ENCODE results near the gene HOXA7. TPM values are rescaled to one million over a fixed set of nuclear protein-coding genes. Genes with fewer than 3 reads are reported as not detected.

HOXA7 gene
- polyA plus RNA-seq, 5 donors, result 4.3 to 5.4 (median 4.8) TPM

DNA sequence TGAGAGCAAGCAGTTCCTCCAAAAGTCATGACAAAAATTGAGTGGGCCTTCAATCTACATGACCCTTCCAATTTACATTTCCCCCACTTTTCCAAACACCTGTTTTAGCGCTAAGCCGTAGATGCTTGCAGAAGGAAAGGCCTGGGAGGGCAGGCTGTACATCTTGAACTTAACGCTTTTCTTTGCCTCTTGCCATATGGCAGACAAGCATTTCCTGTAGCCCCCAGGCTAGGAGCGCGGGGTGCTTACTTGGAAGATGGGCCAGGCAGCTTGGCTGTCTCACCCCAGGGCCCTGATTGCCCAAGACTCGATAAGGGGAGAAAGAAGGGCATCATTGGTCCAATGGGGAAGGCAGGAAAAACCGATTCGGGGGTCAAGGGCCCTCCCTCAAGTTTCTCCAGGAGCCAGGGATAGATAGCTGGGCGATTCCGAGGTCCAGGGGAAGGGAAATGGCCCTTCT is 15.9 kb upstream of the HOXA7 start:
- no peak for DNase-seq

DNA sequence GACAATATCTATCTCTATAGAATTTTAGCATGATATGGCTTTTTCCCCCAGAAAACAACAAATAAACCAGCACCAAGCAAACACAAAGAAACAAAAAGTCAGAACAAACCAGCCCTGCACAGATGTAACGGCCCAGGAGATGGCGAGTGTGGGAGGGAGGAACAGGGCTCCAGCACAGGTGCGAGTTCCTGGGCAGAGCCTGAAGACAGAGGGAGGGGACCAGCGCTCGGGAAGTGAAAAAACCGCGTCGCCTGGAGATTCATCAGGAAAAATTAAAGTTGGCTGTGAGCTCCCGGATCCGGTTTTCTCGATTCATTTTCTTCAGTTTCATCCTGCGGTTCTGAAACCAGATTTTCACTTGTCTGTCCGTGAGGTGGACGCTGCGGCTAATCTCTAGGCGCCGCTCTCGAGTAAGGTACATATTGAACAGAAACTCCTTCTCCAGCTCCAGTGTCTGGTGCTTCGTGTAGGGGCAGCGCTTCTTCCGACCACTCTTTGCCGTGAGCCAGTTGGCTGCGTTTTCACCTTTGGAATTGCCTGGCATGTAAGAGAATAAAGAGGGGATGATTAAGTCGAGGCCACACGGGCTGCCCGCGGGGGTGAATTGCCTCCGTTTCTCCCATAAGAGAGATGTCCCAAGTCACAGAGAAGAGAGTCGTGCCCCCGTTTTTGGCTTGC is 15.3 kb upstream of the HOXA7 start:
- no peak for DNase-seq

DNA sequence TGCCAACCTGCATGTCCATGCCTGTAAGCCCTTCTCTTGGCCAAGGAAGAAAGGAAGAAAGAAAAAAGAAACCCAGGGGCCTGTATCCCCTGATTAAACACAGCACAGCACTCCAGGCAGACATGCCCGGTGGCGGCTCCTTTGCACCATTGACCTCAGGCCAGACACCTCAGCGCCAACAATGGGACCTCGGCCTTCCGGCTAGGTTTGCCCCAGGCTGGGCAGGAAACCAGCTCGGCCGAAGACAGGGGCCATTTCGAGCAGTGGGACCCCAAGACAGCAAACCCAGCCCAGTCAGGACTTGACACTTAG is 14.8 kb upstream of the HOXA7 start:
- DNase-seq, result no peak

DNA sequence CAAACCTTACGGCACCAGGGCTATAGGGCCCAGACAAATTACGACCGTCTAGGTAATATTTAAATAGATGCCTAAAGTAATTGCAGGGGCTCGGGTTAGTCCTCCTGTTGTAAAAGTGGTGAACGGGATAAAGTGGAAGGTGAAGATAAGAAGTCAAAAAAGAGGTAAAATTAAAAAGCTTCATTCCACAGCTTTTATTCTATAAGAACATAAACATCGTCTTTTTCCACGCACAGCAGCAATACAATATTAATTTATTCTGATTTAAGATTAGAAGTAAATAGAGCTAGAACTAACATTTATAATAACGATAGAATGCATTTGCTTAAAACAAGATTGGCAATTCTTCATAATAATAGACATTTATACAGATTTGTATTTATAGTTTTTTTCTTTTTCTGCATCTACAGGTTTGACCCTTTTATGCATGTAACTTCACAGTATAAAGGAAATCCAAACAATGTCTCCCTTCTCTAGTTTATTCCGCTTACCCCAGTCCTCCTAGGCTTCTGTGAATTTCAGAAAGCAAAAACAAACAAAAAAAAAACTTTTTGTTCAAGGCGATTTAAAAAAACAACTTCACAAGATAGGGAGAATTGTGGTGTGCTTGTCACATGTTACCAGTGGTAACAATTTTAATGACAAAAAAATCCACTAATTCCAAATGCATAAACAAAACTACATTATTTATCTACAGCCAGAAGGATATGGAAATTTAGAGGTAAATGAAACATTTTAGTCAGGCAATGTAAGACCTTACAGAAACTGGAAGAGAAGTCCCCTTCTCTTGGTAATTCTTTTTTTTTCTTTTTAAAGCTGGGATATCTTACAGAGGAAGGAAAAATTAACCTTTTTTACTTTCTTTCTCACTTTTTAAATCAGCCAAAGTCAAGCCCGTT is 14.2 kb upstream of the HOXA7 start:
- no peak for DNase-seq

- DNase-seq, result no peak
These were observed 13.4 kb upstream of the HOXA7 start for GRCh38 chr7:27169658-27170425.

GRCh38 chr7:27168265-27168947 is 11.9 kb upstream of the HOXA7 start:
- no peak for DNase-seq

DNA sequence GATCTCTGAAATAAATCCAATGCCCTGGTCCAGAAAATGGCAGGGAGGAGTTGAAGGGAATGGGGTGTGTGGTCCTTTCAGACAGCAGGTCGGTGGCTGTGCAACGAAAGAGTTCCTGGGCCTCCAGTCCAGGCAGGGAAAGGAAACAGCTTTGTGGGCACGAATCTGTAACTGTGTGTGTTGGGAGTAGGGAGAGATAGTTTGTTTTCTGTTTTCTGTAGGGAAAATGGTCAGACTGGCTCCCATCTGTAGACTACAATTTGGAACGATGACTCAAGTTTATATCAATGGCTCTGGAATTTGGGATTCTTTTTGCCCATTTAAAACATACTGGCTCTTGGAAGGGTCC is 11.4 kb upstream of the HOXA7 start:
- DNase-seq, result no peak

GRCh38 chr7:27166531-27167505 is 10.3 kb upstream of the HOXA7 start:
- DNase-seq, result no peak

DNA sequence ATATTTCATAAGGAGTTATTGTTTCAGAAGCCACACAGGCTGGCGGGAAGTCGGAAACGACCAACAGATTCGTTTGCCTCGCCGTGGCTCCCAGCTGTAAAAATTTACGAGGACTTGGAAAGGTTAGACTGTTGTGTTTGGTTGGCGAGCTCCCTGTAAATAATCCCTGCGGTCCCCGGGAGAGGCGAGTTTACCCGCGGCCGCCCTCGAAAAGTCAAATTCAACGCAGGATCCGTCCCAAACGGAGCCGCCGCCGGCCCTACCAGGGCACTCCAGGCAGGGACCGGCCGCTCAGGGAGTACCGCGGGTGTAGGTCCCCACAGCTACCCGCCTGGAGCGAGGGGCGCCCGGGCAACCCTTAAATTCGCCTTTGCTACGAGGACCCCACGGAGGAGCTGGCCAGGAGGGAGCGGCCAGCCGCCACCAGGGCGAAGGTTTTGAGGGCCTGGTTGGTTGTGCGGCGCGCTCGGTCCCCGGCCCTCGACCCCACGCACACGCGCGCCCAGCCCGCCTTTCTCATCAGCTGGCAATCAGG is 9.6 kb upstream of the HOXA7 start:
- DNase-seq, result no peak

DNA sequence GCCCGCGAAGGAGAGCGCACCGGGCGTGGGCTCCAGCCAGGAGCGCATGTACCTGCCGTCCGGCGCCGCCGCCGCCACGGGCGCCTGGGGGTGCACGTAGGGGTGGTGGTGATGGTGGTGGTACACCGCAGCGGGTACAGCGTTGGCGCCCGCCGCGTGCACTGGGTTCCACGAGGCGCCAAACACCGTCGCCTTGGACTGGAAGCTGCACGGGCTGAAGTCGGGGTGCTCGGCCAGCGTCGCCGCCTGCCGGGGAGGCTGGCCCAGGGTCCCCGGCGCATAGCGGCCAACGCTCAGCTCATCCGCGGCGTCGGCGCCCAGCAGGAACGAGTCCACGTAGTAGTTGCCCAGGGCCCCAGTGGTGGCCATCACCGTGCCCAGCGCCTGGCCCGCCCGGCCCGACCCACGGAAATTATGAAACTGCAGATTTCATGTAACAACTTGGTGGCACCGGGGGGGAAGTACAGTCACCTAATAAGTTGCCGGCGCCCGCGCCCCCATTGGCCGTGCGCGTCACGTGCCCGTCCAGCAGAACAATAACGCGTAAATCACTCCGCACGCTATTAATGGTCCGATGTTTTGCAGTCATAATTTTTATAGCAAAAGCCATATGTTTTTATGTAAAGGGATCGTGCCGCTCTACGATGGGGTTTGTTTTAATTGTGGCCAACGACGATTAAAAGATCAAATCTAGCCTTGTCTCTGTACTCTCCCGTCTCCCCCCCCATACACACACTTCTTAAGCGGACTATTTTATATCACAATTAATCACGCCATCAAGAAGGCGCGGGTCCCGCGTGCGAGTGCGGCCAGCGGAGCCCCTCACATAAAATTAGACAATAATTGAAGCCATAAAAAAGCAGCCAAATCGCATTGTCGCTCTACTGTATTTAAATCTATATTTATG is 8.9 kb upstream of the HOXA7 start, which contains the start of gene HOXA9:
Gene HOXA9 (minus strand): TSS at position 449 of the 907 bp plus-strand sequence. CDS start 80 bp downstream, at position 369.
- DNase-seq, result no peak

DNA sequence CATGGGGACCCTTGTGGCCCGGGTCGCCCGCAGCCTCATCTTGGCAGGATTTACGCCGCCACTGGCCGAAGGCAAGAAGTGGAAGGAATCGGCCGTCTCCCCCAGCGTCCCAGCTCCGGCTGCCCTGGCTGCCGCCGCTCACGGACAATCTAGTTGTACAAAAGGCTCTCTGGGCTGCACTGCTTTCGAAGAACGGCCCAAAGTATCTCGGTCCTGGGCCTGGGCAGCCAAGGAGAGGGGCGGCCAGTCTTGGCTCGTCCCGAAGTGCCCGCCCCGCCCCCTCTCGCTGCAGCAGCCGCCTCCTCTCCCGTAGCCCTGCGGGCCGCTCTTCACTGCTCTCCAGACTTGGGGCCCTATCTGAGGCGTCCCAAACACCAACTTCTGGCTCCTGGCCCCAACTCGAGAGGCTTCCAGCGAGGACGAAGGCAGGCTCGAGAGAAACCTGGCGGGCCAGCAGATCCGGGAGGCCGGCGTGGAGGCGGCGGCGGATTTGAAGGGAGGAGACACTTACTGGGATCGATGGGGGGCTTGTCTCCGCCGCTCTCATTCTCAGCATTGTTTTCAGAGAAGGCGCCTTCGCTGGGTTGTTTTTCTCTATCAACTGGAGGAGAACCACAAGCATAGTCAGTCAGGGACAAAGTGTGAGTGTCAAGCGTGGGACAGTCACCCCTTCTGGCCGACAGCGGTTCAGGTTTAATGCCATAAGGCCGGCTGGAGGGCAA is 8.1 kb upstream of the HOXA7 start:
- DNase-seq, result no peak

DNA sequence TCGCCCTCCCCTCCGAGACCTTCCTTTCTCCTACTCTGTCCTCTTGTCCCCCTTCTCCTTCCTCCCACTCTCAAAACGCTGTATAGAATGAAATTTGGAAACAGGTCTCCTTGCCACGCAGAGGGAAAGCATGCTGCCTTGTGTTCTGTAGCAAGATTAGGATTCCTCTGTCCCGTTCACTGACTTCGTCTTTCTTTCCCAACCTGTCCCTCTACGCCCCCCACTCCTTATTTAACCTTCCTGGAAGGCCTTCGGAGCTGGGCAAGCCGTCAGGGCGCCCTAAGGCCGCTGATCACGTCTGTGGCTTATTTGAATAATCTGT is 7.5 kb upstream of the HOXA7 start:
- DNase-seq, result no peak

GRCh38 chr7:27163288-27164044 is 7.0 kb upstream of the HOXA7 start:
- no peak for DNase-seq

DNA sequence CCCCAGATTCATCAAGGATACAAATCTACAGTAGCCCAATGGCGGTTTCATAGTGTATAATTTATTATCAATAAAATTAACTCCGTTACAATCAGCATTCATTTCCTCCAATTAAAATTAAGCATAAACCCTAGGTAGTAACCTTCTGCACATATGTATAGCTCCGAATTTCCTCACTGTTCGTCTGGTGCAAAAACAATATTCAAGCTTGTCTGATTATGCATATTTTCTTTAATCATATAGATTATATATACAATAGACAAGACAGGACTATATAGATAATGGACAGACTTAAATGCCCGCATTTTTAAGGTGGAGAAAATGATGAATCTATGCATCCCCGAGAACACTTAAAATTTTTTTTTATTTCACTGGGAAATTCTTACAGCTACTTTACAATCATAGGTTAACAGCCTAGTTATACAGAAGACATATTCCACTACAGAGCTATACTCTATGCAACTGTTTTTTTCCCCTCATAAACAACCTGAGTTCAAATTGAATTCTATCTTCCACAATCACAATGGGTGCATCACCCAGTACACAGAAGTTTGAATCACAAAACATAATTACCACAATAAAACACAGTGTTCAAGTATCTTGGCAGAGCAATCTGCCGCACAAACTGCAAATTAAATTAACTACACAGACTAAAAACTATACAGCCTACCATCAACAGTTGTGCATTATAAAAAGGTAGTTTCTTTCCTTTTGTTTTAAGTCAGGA is 6.2 kb upstream of the HOXA7 start:
- no peak for DNase-seq

DNA sequence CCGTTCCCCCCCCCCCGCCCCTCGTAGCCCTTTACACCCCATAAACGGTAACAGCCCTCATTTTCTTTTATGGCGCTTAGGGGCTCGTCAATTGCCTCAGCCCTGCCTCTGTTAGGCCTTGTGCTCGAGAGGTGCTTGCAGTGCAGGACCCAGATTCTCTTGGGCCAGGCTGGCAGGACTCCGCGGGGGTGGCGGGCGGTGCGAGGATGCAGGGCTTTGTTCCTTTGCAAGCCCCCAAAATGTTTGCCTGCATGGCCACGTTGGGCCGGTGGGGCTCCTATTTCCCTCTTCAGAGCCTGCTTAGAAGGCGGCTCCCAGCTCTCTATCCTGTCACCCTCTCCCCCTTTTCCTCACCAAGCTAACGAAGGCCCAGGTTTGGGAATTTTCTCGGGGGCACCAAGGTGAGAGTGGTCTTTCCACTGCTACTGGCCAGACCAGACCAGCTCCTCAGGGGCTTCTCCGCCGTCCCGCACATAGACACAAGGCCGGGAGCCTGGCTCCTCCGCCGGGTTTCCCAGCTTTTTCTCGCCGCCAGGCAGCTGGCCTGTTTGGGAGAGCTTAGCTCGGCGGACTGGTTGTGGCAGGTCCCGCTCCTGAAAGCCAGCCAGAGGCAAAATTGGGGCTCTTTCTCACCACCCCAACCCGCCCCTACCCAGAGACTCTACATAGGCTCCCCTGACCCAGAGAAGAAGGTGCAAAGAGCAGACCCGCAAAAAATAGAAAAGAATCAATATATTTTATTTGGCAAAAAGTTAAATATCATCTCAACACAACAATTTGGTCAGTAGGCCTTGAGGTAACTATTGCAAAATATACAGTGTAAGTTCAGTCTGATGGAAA is 5.5 kb upstream of the HOXA7 start:
- DNase-seq, result no peak

- no peak for DNase-seq
These were observed 4.8 kb upstream of the HOXA7 start for GRCh38 chr7:27161214-27161720.
